HepG2 (cell line): ENCODE measurements around the gene COLEC12. TPM values are rescaled to one million over a fixed set of nuclear protein-coding genes. Genes with fewer than 3 reads are reported as not detected.

Experiments used
- BCL6 ChIP-seq: IDR thresholded peaks from 2 replicates; pipeline ENCODE4 v1.6.1; 2016; ENCODE audit warnings: missing genetic modification reagents, missing compliant biosample characterization
- CENPT ChIP-seq: sonication (generic); formaldehyde crosslinking; IDR thresholded peaks from 2 replicates; pipeline ENCODE4 v1.8.0; 2022; ENCODE audit warnings: low read depth, mild to moderate bottlenecking, moderate library complexity, missing genetic modification reagents
- ETV5 ChIP-seq: IDR thresholded peaks from 2 replicates; pipeline ENCODE4 v1.6.1; 2018; ENCODE audit warnings: missing biosample characterization, missing genetic modification reagents, inconsistent platforms, borderline replicate concordance
- ETV6 ChIP-seq: sonication (generic); formaldehyde crosslinking; conservative IDR thresholded peaks from 2 replicates; pipeline ENCODE4 v1.4.0; 2020; ENCODE audit warnings: missing genetic modification reagents
- HNRNPK ChIP-seq: fragments of 200-400 bp; formaldehyde crosslinking; IDR thresholded peaks from 2 replicates; pipeline ENCODE4 v1.6.1; 2018; ENCODE audit warnings: low read length, low read depth, moderate library complexity, mild to moderate bottlenecking; ENCODE audit not compliant: poor library complexity, severe bottlenecking
- HOXA3 ChIP-seq: sonication (generic); formaldehyde crosslinking; IDR thresholded peaks from 2 replicates; pipeline ENCODE4 v1.5.0; 2020; ENCODE audit warnings: missing genetic modification reagents
- KDM2A ChIP-seq: sonication (generic); formaldehyde crosslinking; IDR thresholded peaks from 2 replicates; pipeline ENCODE4 v1.4.0; 2020; ENCODE audit warnings: low read depth, missing genetic modification reagents, borderline replicate concordance
- MBNL3 ChIP-seq: fragments of 250-450 bp; sonication (Bioruptor Pico); conservative IDR thresholded peaks from 2 replicates; pipeline ENCODE4 v1.8.0; 2022; ENCODE audit warnings: mild to moderate bottlenecking, inconsistent platforms
- MED1 ChIP-seq: sonication (generic); formaldehyde crosslinking; IDR thresholded peaks from 2 replicates; pipeline ENCODE4 v1.4.0; 2020; ENCODE audit warnings: missing genetic modification reagents
- NCOA2 ChIP-seq: sonication (generic); formaldehyde crosslinking; IDR thresholded peaks from 2 replicates; pipeline ENCODE4 v1.8.0; 2022; ENCODE audit warnings: inconsistent platforms
- NPAS2 ChIP-seq: sonication (generic); formaldehyde crosslinking; IDR thresholded peaks from 2 replicates; pipeline ENCODE4 v1.8.0; 2022; ENCODE audit warnings: mild to moderate bottlenecking, missing genetic modification reagents, borderline replicate concordance
- RFX1 ChIP-seq: fragments of 450-650 bp; IDR thresholded peaks from 2 replicates; pipeline ENCODE4 v1.6.1; 2017
- SAFB2 ChIP-seq: sonication (generic); formaldehyde crosslinking; IDR thresholded peaks from 2 replicates; pipeline ENCODE4 v1.5.1; 2020; ENCODE audit warnings: missing genetic modification reagents, low read depth, mild to moderate bottlenecking, borderline replicate concordance
- SCMH1 ChIP-seq: sonication (generic); formaldehyde crosslinking; IDR thresholded peaks from 2 replicates; pipeline ENCODE4 v1.9.0; 2021; ENCODE audit warnings: missing genetic modification reagents, mild to moderate bottlenecking, borderline replicate concordance
- SMC3 ChIP-seq: IDR thresholded peaks from 2 replicates; pipeline ENCODE4 v1.6.1; 2011; ENCODE audit warnings: low read length, improper control_type of control experiment
- SRSF1 ChIP-seq: fragments of 200-400 bp; formaldehyde crosslinking; optimal IDR thresholded peaks from 2 replicates; pipeline ENCODE3; 2017; ENCODE audit warnings: mild to moderate bottlenecking, low read depth, low read length, moderate library complexity
- SYNCRIP ChIP-seq: fragments of 200-400 bp; formaldehyde crosslinking; IDR thresholded peaks from 2 replicates; pipeline ENCODE4 v1.6.1; 2018; ENCODE audit warnings: mild to moderate bottlenecking, low read depth, low read length; ENCODE audit not compliant: insufficient read depth
- TBL1XR1 ChIP-seq: fragments of 150-350 bp; IDR thresholded peaks from 2 replicates; pipeline ENCODE4 v1.6.1; 2014; ENCODE audit warnings: borderline replicate concordance, low read length; ENCODE audit not compliant: partially characterized antibody
- TCF7 ChIP-seq: sonication (generic); IDR thresholded peaks from 2 replicates; pipeline ENCODE4 v1.6.1; 2016; ENCODE audit warnings: antibody characterized with exemption, low read depth
- THYN1 ChIP-seq: sonication (generic); formaldehyde crosslinking; IDR thresholded peaks from 2 replicates; pipeline ENCODE4 v1.8.1; 2023; ENCODE audit warnings: low read depth, mild to moderate bottlenecking, moderate library complexity, missing genetic modification reagents, borderline replicate concordance
- ZFP41 ChIP-seq: sonication (generic); formaldehyde crosslinking; IDR thresholded peaks from 2 replicates; pipeline ENCODE4 v1.4.0; 2020; ENCODE audit warnings: mild to moderate bottlenecking, missing genetic modification reagents, borderline replicate concordance
- ZNF160 ChIP-seq: sonication (generic); formaldehyde crosslinking; IDR thresholded peaks from 2 replicates; pipeline ENCODE4 v1.8.0; 2022; ENCODE audit warnings: mild to moderate bottlenecking, inconsistent platforms, missing genetic modification reagents
- ZNF335 ChIP-seq: sonication (generic); formaldehyde crosslinking; IDR thresholded peaks from 2 replicates; pipeline ENCODE4 v1.4.0; 2020; ENCODE audit warnings: missing genetic modification reagents
- ZNF337 ChIP-seq: sonication (generic); formaldehyde crosslinking; IDR thresholded peaks from 2 replicates; pipeline ENCODE4 v1.5.1; 2020; ENCODE audit warnings: missing genetic modification reagents, low read depth, mild to moderate bottlenecking, borderline replicate concordance
- ZNF556 ChIP-seq: sonication (generic); formaldehyde crosslinking; IDR thresholded peaks from 2 replicates; pipeline ENCODE4 v1.4.0; 2020; ENCODE audit warnings: mild to moderate bottlenecking, missing genetic modification reagents, borderline replicate concordance
- ZNF746 ChIP-seq: sonication (generic); formaldehyde crosslinking; IDR thresholded peaks from 2 replicates; pipeline ENCODE4 v1.8.0; 2022; ENCODE audit warnings: mild to moderate bottlenecking, missing genetic modification reagents
- ZNF766 ChIP-seq: sonication (generic); formaldehyde crosslinking; IDR thresholded peaks from 2 replicates; pipeline ENCODE4 v1.5.0; 2020; ENCODE audit warnings: missing genetic modification reagents, borderline replicate concordance
- ZSCAN22 ChIP-seq: sonication (generic); formaldehyde crosslinking; IDR thresholded peaks from 2 replicates; pipeline ENCODE4 v1.4.0; 2020; ENCODE audit warnings: mild to moderate bottlenecking, missing genetic modification reagents
- polyA plus RNA-seq, 8 experiments: library from polyadenylated mRNA; depleted of rRNA in 3 of 8; stranded (reverse) in 7 of 8; unstranded in 1 of 8; fragments of >200 nt; fragmentation: Illumina TruSeq in 4 of 8; extraction: Trizol in 4 of 8; gene quantifications; 2 replicates each; pipeline versions ENCODE4 v1.2.1 to v1.2.3, GENCODE V29; 2011 to 2016; ENCODE audit warnings: low read depth in 4 of 8, missing spikeins in 1 of 8, mixed read lengths in 1 of 8; ENCODE audit not compliant: insufficient read depth in 1 of 8
- total RNA-seq, 5 experiments: library from RNA; depleted of rRNA; stranded (reverse); fragments of >200 nt; fragmentation: Illumina TruSeq; extraction: Trizol; gene quantifications; 2 replicates each; pipeline ENCODE4 v1.2.3, GENCODE V29; 2016; ENCODE audit warnings: low read depth in 1 of 5
- TF ChIP-seq, protein P1 (sequence below), 2 experiments: sonication (generic) in 1 of 2; formaldehyde crosslinking in 1 of 2; IDR thresholded peaks; 2 replicates each; pipeline versions ENCODE4 v1.4.0 to v1.6.1; 2016 to 2020; ENCODE audit warnings: borderline replicate concordance in 1 of 2, low read depth in 1 of 2, mild to moderate bottlenecking in 1 of 2, missing genetic modification reagents in 1 of 2

Gene COLEC12
- total and polyA plus RNA-seq, 2 of the 13 experiments (the other 11 are each of a cell fraction or from before 2014, with no cell fraction given): 0.02 to 0.11 TPM

DNA sequence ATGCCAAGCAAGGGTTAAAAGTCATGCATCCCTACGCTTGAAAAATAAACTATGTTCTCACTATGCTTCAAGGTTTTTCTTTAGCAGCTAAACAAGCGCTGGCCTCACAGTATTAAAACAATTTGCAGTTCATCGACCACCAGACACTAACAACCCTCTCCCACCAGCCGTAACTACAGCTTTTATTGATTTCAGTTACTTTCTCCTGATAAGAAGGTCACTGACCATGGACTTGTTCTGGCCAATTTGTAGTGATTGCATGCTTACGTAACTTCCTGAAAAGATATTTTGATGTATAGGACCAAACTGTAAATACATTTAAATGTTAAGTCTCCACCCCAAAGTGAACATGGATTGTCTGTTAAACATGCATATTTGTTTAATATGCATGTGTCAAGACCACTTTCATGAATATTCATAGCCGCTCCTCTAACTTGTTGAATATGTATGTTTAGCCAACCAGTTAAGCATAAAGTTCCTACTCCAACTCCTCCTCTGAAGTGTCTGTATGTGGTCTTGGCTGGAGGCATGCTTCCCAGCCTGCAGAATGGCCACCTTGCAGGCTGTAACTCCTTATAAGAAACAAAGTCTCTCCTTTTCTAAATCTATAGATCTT is 230.9 kb downstream of the COLEC12 start (continued):
- no peak for TF ChIP-seq RFX1
- no peak for TF ChIP-seq CENPT
- 0 out of 2 replicates have a peak, but pooled peaks have one; percentile 18 for TF ChIP-seq TCF7
- no peak for TF ChIP-seq ZNF335 (CRISPR knock-in tag)
- TF ChIP-seq KDM2A (CRISPR knock-in tag): no peak
- TF ChIP-seq SYNCRIP: no peak
- no peak for TF ChIP-seq SCMH1 (CRISPR knock-in tag)
- TF ChIP-seq ZFP41 (CRISPR knock-in tag): no peak
- no peak for TF ChIP-seq ZNF556 (CRISPR knock-in tag)
- TF ChIP-seq, protein P1, sequence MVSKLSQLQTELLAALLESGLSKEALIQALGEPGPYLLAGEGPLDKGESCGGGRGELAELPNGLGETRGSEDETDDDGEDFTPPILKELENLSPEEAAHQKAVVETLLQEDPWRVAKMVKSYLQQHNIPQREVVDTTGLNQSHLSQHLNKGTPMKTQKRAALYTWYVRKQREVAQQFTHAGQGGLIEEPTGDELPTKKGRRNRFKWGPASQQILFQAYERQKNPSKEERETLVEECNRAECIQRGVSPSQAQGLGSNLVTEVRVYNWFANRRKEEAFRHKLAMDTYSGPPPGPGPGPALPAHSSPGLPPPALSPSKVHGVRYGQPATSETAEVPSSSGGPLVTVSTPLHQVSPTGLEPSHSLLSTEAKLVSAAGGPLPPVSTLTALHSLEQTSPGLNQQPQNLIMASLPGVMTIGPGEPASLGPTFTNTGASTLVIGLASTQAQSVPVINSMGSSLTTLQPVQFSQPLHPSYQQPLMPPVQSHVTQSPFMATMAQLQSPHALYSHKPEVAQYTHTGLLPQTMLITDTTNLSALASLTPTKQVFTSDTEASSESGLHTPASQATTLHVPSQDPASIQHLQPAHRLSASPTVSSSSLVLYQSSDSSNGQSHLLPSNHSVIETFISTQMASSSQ (IDR thresholded peaks at IDR 0.05; ENCODE audit: low read depth): no peak
- TF ChIP-seq, protein P1 (CRISPR knock-in tag; IDR thresholded peaks at IDR 0.05; ENCODE audit: borderline replicate concordance): no peak
- no peak for TF ChIP-seq SRSF1
- no peak for TF ChIP-seq ZSCAN22 (CRISPR knock-in tag)
- TF ChIP-seq SAFB2 (CRISPR knock-in tag): no peak
- TF ChIP-seq ZNF766 (CRISPR knock-in tag): no peak
- no peak for TF ChIP-seq MBNL3 (CRISPR knock-in tag)
- no peak for TF ChIP-seq THYN1 (CRISPR knock-in tag)
- TF ChIP-seq BCL6 (CRISPR knock-in tag): peak; percentile 93
- no peak for TF ChIP-seq TBL1XR1
- TF ChIP-seq ETV5 (CRISPR knock-in tag): peak; percentile 57; the same call in 1 of the 2 replicates
- no peak for TF ChIP-seq ETV6 (CRISPR knock-in tag)
- no peak for TF ChIP-seq ZNF160 (CRISPR knock-in tag)
- no peak for TF ChIP-seq SMC3
- no peak for TF ChIP-seq ZNF337 (CRISPR knock-in tag)
- peak; percentile 20; the same call in 1 of the 2 replicates for TF ChIP-seq MED1
- peak; percentile 26; the same call in 1 of the 2 replicates for TF ChIP-seq HOXA3 (CRISPR knock-in tag)
- no peak for TF ChIP-seq NPAS2
- TF ChIP-seq ZNF746 (CRISPR knock-in tag): no peak
- TF ChIP-seq NCOA2: peak; percentile 43; the same call in 1 of the 2 replicates
- no peak for TF ChIP-seq HNRNPK
